ENCODE data around the gene PLEKHM2. TPM values are rescaled to one million over a fixed set of nuclear protein-coding genes. Genes with fewer than 3 reads are reported as not detected.

PLEKHM2 gene
- total RNA-seq, 1 donor from 2014 or later: 42.8 TPM

DNA sequence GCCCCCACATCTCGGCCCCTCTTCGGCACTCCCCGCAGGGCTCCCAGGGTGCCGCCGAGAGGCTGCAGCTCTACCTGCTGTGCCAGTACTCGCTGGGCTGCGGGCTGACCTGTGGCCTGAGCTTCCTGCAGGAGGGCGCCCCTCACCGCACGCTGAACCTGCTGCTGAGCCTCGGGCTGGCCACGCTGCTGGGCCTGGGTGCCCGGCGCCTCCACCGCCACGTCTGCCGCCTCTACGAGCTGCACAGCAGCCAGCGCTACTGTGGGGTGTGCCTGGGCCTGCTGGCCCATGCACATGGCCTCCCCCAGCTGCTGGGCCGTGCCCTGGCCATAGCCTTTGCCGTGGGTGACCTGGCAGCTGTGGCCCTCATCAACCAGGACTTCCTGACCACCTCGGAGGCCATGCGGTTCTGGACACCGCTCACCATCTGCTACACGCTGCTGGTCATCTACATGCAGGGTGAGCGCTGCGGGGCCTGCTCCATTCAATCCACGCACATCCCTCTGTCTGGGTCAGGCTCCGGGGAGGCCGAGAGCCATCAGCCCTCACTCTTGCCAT lies 60.1 kb downstream of the PLEKHM2 start:
- TF ChIP-seq, protein P1, sequence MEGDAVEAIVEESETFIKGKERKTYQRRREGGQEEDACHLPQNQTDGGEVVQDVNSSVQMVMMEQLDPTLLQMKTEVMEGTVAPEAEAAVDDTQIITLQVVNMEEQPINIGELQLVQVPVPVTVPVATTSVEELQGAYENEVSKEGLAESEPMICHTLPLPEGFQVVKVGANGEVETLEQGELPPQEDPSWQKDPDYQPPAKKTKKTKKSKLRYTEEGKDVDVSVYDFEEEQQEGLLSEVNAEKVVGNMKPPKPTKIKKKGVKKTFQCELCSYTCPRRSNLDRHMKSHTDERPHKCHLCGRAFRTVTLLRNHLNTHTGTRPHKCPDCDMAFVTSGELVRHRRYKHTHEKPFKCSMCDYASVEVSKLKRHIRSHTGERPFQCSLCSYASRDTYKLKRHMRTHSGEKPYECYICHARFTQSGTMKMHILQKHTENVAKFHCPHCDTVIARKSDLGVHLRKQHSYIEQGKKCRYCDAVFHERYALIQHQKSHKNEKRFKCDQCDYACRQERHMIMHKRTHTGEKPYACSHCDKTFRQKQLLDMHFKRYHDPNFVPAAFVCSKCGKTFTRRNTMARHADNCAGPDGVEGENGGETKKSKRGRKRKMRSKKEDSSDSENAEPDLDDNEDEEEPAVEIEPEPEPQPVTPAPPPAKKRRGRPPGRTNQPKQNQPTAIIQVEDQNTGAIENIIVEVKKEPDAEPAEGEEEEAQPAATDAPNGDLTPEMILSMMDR (conservative IDR thresholded peaks at IDR 0.05; ENCODE audit: low read depth, low read length): no peak
- no peak overlapping the region for H3K4me3 ChIP-seq (ENCODE audit: low read depth, low read length)
- DNase-seq (ENCODE audit: low read depth): no peak

DNA sequence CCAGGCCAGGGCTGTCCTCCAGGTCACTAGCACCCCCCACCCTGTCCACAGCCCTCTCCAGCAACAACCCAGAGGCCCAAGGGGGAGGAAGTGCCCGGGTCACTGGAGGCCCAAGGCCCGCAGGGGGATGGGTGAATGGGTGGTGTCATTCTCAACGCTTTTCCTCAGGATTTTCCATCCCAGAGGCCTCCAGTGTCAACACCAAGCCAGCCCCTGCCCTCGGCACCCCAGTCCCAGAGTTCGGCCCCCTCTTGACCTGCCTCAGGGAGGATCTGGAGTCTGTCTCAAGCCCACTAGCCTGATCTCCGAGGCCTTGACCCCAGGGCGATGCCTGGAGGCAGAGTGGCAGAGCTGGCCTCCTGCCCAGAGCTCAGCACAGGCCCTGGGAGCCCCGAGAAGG lies 63.3 kb downstream of the PLEKHM2 start:
- DNase-seq (ENCODE audit: low read depth): no peak
- no peak overlapping the region for H3K4me3 ChIP-seq (ENCODE audit: low read depth, low read length)
- TF ChIP-seq, protein P1 (conservative IDR thresholded peaks at IDR 0.05; ENCODE audit: low read depth, low read length): no peak

DNA sequence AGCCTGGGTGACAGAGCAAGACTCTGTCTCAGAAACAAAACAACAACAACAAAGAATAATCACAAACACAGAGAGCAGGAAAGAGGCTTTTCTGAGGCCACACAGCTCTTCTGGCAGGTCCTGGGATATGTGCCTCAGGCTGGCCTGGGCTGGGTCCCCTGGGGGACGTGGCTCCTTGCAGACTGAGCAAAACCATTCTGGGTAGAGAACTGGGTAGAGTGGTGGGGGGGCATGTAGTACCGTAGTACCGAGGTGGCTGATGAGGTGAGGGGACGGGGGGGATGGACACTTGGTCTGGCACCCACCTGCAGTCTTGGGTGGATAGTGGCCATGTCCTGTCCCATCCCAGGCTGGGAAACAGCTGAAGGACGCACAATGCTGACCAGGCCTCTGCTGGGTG lies 64.1 kb downstream of the PLEKHM2 start:
- TF ChIP-seq, protein P1 (conservative IDR thresholded peaks at IDR 0.05; ENCODE audit: low read depth, low read length): no peak

DNA sequence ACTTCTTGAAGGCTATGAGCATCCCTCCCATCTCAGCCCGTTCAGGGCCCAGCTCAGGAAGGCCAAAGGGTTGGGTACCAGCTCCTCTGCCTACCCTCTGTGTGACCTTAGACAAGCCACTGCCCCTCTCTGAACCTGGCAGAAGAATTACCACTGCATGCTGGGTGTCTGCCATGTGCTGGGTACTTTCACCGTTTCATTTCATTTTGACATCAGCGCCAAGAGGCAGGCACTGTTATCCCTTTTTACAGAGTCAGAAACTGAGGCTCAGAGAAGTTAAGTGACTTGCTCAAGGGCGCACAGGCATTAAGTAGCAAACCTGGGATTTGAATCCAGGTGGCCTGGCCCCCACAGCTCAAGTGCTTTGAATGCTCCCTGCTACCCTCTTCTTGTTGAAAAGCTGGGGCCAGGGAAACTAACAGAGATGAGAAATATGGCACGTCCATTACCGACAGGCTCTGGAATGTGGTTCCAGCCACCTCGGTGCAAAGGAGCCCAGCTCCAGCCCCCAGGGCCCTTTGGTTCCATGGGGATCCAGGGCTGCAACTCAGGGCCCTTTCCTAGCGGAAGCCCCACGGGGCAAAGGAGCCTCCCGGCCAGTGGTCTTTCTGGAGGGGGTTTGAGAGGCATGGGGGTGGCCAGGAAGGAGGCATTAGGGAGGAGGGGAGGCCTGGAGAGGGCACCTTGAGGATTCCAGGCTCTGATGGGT lies 64.7 kb downstream of the PLEKHM2 start:
- DNase-seq (ENCODE audit: low read depth): no peak
- TF ChIP-seq, protein P1 (conservative IDR thresholded peaks at IDR 0.05; ENCODE audit: low read depth, low read length): no peak
- no peak overlapping the region for H3K4me3 ChIP-seq (ENCODE audit: low read depth, low read length)

More for the DNA sequence above, 64.1 kb downstream of the PLEKHM2 start:
- no peak overlapping the region for H3K4me3 ChIP-seq (ENCODE audit: low read depth, low read length)
- no peak for DNase-seq (ENCODE audit: low read depth)

DNA sequence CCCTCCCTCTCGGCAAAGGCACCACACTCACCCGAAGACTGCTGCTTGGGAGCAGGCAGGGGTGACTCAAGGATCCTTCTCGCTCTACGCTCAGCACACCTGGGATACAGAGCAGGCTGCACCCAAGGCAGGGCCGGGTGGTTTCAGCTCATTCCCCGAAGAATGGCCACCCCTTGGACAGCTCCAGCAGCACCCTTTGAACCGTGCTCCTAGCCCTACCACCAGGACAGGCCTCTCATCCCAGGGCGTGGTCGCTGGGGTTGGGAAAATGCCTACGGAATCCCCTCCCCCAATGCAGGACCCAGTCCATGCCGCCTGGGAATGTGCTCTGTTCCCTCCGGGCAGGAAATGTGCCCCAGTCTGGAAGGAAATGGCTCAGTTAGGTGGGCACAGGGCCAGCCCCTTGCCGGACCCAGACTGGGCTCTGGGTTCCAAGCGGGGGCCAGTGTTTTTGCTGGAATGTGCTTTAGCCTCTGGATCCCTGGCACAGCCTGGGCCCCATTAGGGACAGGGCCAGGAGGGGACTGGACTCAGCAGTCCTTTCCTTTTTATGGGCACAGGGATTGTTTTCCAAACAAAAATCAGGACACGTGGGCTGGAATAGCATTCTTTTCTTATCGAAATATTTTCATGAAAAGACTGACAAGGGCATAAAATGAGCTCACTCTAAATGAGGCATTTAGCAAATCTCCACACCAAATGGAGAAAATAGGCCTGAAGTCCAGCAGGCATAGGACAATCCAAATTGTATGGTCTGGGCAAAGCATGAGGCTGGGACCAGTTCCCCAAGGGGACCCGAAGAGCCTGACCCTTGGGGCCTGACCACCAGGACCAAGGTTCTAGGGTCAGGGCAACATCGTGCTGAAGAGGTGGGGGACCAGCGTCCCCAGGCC lies 65.5 kb downstream of the PLEKHM2 start:
- DNase-seq (ENCODE audit: low read depth): no peak
- TF ChIP-seq, protein P1 (conservative IDR thresholded peaks at IDR 0.05; ENCODE audit: low read depth, low read length): no peak
- no peak overlapping the region for H3K4me3 ChIP-seq (ENCODE audit: low read depth, low read length)

DNA sequence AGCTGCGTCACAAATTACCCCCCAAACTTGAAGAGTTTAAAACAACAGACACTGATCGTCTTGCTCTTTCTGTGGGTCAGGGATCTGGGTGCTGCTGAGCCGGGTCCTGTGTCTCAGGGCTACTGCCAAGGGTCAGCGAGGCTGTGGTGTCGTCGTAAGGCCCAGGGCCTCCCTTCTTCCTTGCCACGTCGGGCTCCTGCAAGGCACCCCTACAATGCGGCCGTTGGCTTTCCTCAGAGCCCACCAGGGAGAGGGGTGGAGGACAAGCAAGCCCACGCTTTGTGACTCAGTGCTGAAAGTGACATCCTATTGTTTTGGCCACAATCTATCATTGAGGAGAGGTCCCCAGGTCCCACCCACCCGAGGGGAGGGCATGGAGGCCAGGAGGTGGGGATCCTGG lies 66.8 kb downstream of the PLEKHM2 start:
- H3K4me3 ChIP-seq (ENCODE audit: low read depth, low read length): no peak overlapping the region
- TF ChIP-seq, protein P1 (conservative IDR thresholded peaks at IDR 0.05; ENCODE audit: low read depth, low read length): no peak
- no peak for DNase-seq (ENCODE audit: low read depth)

Measured in epithelial cell of proximal tubule (primary cell).